ENCODE measurements around the gene SLCO1C1. TPM values are rescaled to one million over a fixed set of nuclear protein-coding genes. Genes with fewer than 3 reads are reported as not detected.
"Not testable (repeated sequence)": the region's sequence is repeated elsewhere in the genome, so short reads cannot be mapped to it uniquely, and the experiment has no call there.

Gene SLCO1C1
- total and polyA plus RNA-seq, 8 donors = 0.17 to 2.5 (median 1.2) TPM

DNA sequence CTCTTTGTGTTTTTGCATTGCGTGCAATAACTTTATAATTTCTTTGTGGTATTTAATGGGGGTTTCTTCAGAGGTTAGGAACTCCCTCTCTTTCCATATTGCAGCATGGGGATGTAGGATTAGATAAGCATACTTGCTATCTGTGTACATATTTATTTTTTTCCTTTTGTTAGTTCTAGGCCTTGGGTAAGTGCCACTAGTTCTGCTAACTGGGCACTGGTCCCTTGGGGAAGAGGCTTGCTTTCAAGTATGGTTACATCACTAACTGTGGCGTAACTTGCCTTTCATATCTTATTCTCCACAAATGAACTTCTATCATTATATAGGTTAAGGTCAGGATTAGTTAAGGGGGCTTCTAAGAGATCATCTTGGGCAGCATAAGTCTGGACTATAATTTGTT, 83.8 kb downstream of the SLCO1C1 start:
- intact Hi-C loops (cut with DNase I) = no loop called here
- Histone ChIP-seq H3K9me3 (peaks cover 0 to 17% of the 10 kb centered on the region in 2 donors), H3K4me1 (no peaks in the 10 kb centered on the region), H3K27me3 (no peaks in the 10 kb centered on the region), H3K27ac (no peak overlapping the region), H3K4me3 (no peak overlapping the region), H3K36me3 (no peaks in the 10 kb centered on the region)
- DNase-seq (no peak), ATAC-seq (no peak)
- TF ChIP-seq, protein P1, sequence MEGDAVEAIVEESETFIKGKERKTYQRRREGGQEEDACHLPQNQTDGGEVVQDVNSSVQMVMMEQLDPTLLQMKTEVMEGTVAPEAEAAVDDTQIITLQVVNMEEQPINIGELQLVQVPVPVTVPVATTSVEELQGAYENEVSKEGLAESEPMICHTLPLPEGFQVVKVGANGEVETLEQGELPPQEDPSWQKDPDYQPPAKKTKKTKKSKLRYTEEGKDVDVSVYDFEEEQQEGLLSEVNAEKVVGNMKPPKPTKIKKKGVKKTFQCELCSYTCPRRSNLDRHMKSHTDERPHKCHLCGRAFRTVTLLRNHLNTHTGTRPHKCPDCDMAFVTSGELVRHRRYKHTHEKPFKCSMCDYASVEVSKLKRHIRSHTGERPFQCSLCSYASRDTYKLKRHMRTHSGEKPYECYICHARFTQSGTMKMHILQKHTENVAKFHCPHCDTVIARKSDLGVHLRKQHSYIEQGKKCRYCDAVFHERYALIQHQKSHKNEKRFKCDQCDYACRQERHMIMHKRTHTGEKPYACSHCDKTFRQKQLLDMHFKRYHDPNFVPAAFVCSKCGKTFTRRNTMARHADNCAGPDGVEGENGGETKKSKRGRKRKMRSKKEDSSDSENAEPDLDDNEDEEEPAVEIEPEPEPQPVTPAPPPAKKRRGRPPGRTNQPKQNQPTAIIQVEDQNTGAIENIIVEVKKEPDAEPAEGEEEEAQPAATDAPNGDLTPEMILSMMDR (IDR thresholded peaks at IDR 0.05) = no peak

DNA sequence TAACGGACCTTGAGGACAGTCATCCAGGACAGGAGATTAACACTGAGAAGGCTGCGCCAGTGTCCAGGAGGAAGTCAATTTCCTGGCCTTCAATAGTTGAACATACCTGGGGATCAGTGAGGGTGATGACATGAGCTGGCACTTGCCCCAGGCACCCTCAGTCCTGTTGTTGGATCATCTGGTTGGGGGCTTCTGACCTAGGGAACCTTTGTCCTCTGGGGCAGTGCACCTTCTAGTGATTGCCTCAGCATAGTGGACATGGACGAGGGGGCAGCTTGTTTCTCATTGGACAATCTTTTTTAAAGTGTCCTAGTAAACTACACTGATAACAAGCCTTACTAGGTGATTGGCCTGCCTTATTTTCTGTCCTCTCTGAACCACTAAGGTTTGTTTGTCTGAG, 84.8 kb downstream of the SLCO1C1 start:
- H3K27ac ChIP-seq; H3K4me1 ChIP-seq; ATAC-seq; H3K36me3 ChIP-seq; intact Hi-C loops (cut with DNase I); DNase-seq; H3K4me3 ChIP-seq; H3K27me3 ChIP-seq: not testable (repeated sequence)
- H3K9me3 ChIP-seq = peaks cover 0 to 16% of the 10 kb centered on the region in 2 donors

GRCh38 chr12:20783796-20784357, 88.7 kb downstream of the SLCO1C1 start:
- H3K27me3 ChIP-seq; H3K4me1 ChIP-seq; H3K36me3 ChIP-seq; H3K27ac ChIP-seq; ATAC-seq; H3K4me3 ChIP-seq; intact Hi-C loops (cut with DNase I); DNase-seq: not testable (repeated sequence)
- H3K9me3 ChIP-seq = peaks cover 0 to 10% of the 10 kb centered on the region in 2 donors

DNA sequence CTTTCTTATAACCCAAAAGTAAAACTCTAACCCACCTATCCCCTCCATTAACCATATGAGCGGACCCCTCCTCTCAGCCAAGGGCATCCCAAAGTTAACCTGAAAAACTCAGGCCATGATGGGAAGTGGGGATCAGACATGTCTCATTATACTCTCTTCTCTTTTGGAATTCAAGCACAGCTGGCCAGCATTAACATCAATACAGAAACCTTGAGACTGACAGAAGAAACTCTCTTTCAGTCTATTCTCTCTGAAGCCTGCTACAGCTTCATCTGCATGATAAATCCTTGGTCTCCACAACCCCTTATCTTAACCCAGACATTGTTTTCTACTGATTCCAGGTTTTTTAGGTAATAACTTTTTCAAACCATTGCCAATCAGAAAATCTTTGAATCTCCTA, 97.8 kb downstream of the SLCO1C1 start:
- no peaks in the 10 kb centered on the region for H3K4me1 ChIP-seq
- H3K4me3 ChIP-seq = no peak overlapping the region
- no peaks in the 10 kb centered on the region for H3K27me3 ChIP-seq
- intact Hi-C loops (cut with DNase I) = loop anchor here in 1 of 2 donors (10.0 kb wide), 1 partner anchor 148 kb away; no protein-coding TSS in a partner anchor
- no peaks in the 10 kb centered on the region for H3K9me3 ChIP-seq
- ATAC-seq (no peak), DNase-seq (no peak)
- H3K36me3 ChIP-seq = no peaks in the 10 kb centered on the region
- TF ChIP-seq, protein P1 (IDR thresholded peaks at IDR 0.05) = no peak
- H3K27ac ChIP-seq = no peak overlapping the region

- no peak overlapping the region for H3K27ac ChIP-seq
- H3K4me1 ChIP-seq = no peaks in the 10 kb centered on the region
- intact Hi-C loops (cut with DNase I) = loop anchor here in 1 of 2 donors (10.0 kb wide), 1 partner anchor 154 kb away; no protein-coding TSS in a partner anchor
- H3K4me3 ChIP-seq = no peak overlapping the region
- TF ChIP-seq, protein P1 (IDR thresholded peaks at IDR 0.05) = peak in 1 of 2 donors; percentile 10
- H3K9me3 ChIP-seq = no peaks in the 10 kb centered on the region
- H3K27me3 ChIP-seq = no peaks in the 10 kb centered on the region
- peak; percentile 76 for ATAC-seq
- H3K36me3 ChIP-seq = no peaks in the 10 kb centered on the region
- DNase-seq = peak in 2 of 4 donors; percentile 2 to 18
Measured at GRCh38 chr12:20798554-20798953, 103.4 kb downstream of the SLCO1C1 start.

GRCh38 chr12:20800160-20800559, 105.0 kb downstream of the SLCO1C1 start:
- H3K9me3 ChIP-seq = no peaks in the 10 kb centered on the region
- DNase-seq = no peak
- intact Hi-C loops (cut with DNase I) = no loop called here
- TF ChIP-seq, protein P1 (IDR thresholded peaks at IDR 0.05) = no peak
- H3K4me1 ChIP-seq = no peaks in the 10 kb centered on the region
- ATAC-seq = no peak
- H3K27ac ChIP-seq = no peak overlapping the region
- H3K4me3 ChIP-seq = no peak overlapping the region
- no peaks in the 10 kb centered on the region for H3K36me3 ChIP-seq
- no peaks in the 10 kb centered on the region for H3K27me3 ChIP-seq
